ENCODE results near the gene CLUH. TPM values are rescaled to one million over a fixed set of nuclear protein-coding genes. Genes with fewer than 3 reads are reported as not detected.

CLUH gene
- total RNA-seq, 1 donor from 2014 or later: 65.7 TPM

DNA sequence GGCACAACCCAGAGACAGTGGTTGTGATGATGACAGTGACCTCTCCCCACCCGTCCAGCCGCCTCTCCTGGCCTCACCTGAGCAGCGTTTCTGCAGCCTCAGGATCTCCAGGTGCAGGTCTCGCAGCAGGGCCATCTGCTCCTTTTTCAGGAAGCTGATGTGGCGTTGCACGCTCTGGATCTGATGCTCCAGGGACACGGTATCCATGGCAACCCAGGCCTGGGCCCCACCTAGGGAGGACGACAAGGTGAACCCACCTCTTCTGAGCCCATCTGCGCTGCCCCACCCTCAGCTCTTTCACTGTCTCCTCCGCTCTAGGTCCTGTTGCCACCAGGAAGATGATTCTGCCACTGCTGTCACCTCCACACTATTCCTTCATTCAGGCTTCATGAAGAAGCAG is 23.4 kb upstream of the CLUH start:
- no peak for DNase-seq (ENCODE audit: low read depth)
- no peak overlapping the region for H3K4me3 ChIP-seq (ENCODE audit: low read depth, low read length)
- TF ChIP-seq, protein P1, sequence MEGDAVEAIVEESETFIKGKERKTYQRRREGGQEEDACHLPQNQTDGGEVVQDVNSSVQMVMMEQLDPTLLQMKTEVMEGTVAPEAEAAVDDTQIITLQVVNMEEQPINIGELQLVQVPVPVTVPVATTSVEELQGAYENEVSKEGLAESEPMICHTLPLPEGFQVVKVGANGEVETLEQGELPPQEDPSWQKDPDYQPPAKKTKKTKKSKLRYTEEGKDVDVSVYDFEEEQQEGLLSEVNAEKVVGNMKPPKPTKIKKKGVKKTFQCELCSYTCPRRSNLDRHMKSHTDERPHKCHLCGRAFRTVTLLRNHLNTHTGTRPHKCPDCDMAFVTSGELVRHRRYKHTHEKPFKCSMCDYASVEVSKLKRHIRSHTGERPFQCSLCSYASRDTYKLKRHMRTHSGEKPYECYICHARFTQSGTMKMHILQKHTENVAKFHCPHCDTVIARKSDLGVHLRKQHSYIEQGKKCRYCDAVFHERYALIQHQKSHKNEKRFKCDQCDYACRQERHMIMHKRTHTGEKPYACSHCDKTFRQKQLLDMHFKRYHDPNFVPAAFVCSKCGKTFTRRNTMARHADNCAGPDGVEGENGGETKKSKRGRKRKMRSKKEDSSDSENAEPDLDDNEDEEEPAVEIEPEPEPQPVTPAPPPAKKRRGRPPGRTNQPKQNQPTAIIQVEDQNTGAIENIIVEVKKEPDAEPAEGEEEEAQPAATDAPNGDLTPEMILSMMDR (conservative IDR thresholded peaks at IDR 0.05; ENCODE audit: low read depth, low read length): no peak

DNA sequence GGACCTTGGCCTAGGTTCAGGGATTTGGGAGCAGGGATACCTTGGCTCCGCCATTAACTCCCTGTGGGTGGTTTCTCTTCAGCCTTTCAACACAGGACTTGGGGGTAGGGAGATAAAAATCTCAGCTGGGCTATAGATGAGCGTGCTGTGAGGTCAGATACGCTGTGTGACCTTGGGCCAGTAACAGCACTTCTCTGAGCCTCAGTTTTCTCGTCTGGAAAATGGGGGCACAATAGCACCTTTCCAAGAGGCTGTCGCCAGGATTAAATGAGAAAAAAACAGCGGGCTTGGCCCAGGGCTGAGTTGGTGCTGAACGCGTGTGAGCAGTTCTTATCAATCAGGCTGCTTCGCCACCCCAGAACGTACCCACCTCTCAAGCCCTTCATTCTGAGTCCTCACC is 20.2 kb upstream of the CLUH start:
- TF ChIP-seq, protein P1 (conservative IDR thresholded peaks at IDR 0.05; ENCODE audit: low read depth, low read length): no peak
- H3K4me3 ChIP-seq (ENCODE audit: low read depth, low read length): no peak overlapping the region
- no peak for DNase-seq (ENCODE audit: low read depth)

DNA sequence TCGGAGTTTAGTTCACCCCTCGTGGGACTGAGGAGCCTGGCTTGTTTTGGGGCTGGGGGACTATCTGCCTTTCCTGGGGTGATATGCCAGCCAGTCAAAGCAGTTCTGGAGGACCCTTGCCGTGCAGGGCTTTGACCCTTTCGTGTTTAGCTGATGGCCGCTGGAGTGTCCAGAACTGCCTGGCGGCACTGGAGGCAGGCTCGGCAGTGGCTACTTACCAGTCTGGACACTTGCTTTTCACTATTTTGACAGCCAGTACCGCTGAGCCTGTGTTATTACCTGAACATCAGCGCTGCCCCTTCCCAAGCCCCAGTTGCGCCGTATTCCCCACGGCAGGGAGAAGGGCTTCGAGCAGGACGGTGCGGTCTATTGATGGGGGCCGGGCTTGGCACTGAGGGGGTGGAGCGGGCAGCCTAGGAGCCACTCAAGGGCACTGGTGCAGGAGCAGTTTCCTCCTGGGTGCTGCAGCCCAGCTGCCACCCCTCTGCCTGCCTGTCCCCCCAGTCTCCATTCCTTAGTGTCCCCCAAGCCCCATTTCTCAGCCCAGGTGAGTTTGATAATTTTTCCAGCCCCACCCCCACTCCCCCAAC is 19.3 kb upstream of the CLUH start:
- TF ChIP-seq, protein P1 (conservative IDR thresholded peaks at IDR 0.05; ENCODE audit: low read depth, low read length): no peak
- no peak overlapping the region for H3K4me3 ChIP-seq (ENCODE audit: low read depth, low read length)
- no peak for DNase-seq (ENCODE audit: low read depth)

DNA sequence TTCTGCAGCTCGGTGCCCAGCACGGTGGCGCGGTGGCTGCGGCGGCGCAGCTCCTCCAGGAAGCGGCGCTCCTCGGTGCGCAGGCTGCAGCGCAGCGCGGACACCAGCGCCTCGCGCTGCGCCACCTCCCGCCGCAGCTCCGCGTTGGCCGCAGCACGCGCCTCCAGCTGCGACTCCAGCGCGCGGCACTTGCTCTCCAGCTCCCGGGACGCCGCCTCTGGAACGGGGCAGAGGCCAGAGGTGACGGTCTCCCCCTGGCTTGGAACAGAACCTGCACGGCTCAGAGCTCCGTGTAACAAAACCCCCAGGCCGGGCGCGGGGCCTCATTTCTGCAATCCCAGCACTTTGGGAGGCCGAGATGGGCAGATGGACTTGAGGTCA is 13.2 kb upstream of the CLUH start:
- TF ChIP-seq, protein P1 (conservative IDR thresholded peaks at IDR 0.05; ENCODE audit: low read depth, low read length): no peak
- H3K4me3 ChIP-seq (ENCODE audit: low read depth, low read length): no peak overlapping the region
- no peak for DNase-seq (ENCODE audit: low read depth)

DNA sequence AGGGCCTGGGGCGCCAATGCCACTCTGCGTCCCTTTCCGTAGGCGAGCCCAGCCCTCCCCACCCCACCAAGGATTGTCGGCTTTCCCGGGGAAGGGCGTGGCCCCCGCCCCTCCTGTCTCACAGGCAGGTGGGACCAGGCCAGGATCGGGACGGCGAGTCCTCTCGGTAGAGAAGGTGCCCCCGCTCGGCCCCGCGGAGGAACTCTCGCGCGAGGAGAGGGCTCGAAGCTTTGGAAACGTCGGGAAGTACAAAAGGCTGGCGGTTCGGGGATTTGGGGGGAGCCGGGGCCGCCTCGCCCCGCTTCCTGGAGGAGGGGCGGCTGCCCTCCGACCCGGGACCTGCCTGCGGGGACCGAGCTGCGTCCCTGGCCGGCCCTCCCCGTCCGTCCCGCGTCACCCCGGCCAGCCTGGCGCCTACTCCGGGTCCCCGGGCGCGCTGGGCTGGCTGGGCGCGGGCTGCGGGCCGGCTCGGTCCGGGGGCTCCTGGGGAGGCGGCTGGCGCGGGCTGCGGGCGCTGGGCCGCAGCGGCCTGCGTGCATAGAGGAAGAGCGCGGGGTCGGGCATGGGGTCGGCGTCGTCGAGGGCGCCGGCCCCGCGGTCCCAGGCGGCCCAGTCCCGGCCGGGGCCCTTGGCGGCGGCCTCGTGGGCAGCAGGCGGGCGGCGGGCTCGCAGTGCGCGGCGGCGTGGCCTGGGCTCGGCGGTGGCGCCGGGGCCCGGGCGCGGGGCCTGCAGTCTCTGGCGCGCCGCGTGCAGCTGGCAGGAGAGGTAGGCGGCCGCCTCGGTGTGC is 12.6 kb upstream of the CLUH start:
- TF ChIP-seq, protein P1 (conservative IDR thresholded peaks at IDR 0.05; ENCODE audit: low read depth, low read length): no peak
- H3K4me3 ChIP-seq (ENCODE audit: low read depth, low read length): no peak overlapping the region
- no peak for DNase-seq (ENCODE audit: low read depth)

DNA sequence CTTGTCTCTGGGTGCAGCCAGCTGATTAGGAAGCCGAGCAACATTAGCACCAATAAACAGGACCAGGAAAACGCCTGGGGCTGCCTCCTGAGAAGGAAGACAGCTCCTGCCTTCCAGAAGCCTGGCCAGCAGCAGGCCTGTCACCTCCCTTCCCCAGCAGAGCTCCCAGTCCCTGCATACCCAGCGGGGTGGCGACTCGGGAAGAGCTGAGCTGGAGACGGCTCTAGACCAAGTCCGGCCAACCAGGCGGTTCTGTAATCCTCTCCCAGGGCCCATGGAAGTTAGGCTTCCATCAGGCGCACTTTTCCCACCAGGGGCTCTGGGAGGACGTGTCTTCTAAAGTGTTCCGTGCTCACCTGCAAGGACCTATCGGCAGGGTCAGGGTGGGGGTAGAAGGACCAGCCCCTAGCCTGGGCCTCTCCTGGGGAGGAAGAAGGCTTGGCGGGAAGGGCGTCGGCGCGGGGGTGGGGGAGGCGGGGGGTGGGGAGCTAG is 12.0 kb upstream of the CLUH start:
- no peak for DNase-seq (ENCODE audit: low read depth)

More for the DNA sequence above, 12.0 kb upstream of the CLUH start:
- TF ChIP-seq, protein P1 (conservative IDR thresholded peaks at IDR 0.05; ENCODE audit: low read depth, low read length): no peak
- H3K4me3 ChIP-seq (ENCODE audit: low read depth, low read length): no peak overlapping the region

Measured in epithelial cell of proximal tubule (primary cell).